H1 (cell line): Measurements from ENCODE around the gene ADAM12. TPM values are rescaled to one million over a fixed set of nuclear protein-coding genes. Genes with fewer than 3 reads are reported as not detected.

Source experiments
- CTCF ChIA-PET: fragments of 300-600 bp; sonication (Branson Sonifier 250); formaldehyde crosslinking; loops from one replicate; lab custom pipeline; 2021; ENCODE audit not compliant: partially characterized antibody; lab: Charles Lee
- POLR2A ChIA-PET: fragments of 300-600 bp; sonication (Branson Sonifier 250); formaldehyde crosslinking; loops from one replicate; lab custom pipeline; 2021; ENCODE audit warnings: inconsistent platforms; ENCODE audit not compliant: partially characterized antibody; lab: Charles Lee
- DNase-seq, 2 experiments: peaks; one replicate each; pipeline versions ENCODE4 v3.0.0 to v3.0.0-alpha.2; 2010 to 2022; ENCODE audit warnings: low spot score in 2 of 2, low read depth in 1 of 2, mixed read lengths in 1 of 2
- FAIRE-seq: peaks from 2 replicates; lab custom pipeline; 2011; peaks lifted over from hg19 to GRCh38; lab: Jason Lieb, UNC
- H2AFZ ChIP-seq: 2 replicates; pipeline ENCODE4 v1.8.1; 2012; ENCODE audit warnings: low read length, inconsistent platforms
- H2AK5ac ChIP-seq: 2 replicates; pipeline ENCODE4 v1.6.1; 2013; ENCODE audit warnings: low read depth, low read length
- H2BK120ac ChIP-seq: replicated peaks from 2 replicates; pipeline ENCODE3; 2013; ENCODE audit warnings: low read depth, low read length, inconsistent platforms
- H2BK12ac ChIP-seq: 2 replicates; pipeline ENCODE4 v1.6.1; 2013; ENCODE audit warnings: low read depth, low read length
- H2BK15ac ChIP-seq: 2 replicates; pipeline ENCODE4 v1.6.1; 2013; ENCODE audit warnings: low read length
- H2BK20ac ChIP-seq: 2 replicates; pipeline ENCODE4 v1.6.1; 2013; ENCODE audit warnings: low read length
- H2BK5ac ChIP-seq: 2 replicates; pipeline ENCODE4 v1.6.1; 2013; ENCODE audit warnings: low read depth, low read length
- H3K14ac ChIP-seq: 2 replicates; pipeline ENCODE4 v1.6.1; 2013; ENCODE audit warnings: inconsistent platforms; ENCODE audit not compliant: insufficient read length
- H3K18ac ChIP-seq: 2 replicates; pipeline ENCODE4 v1.6.1; 2013; ENCODE audit warnings: low read length; ENCODE audit errors: extremely low read depth
- H3K23ac ChIP-seq: 2 replicates; pipeline ENCODE4 v1.6.1; 2013; ENCODE audit warnings: inconsistent platforms; ENCODE audit not compliant: insufficient read length
- H3K23me2 ChIP-seq: 2 replicates; pipeline ENCODE4 v1.6.1; 2013; ENCODE audit warnings: low read depth, low read length
- H3K27ac ChIP-seq: 2 replicates; pipeline ENCODE4 v1.6.1; 2011; ENCODE audit warnings: low read depth, low read length, inconsistent platforms
- H3K27me3 ChIP-seq, 4 experiments: replicated peaks in 1 of 4; 1 replicate in 1 of 4; 2 replicates in 3 of 4; pipeline versions ENCODE4 v1.6.1 to v1.8.1; 2011 to 2013; ENCODE audit warnings: low read length in 3 of 4, mild to moderate bottlenecking in 3 of 4, inconsistent platforms in 2 of 4, mixed read lengths in 2 of 4, moderate library complexity in 1 of 4; ENCODE audit not compliant: control insufficient read depth in 3 of 4, insufficient read depth in 3 of 4; ENCODE audit errors: extremely low read depth in 1 of 4
- H3K36me3 ChIP-seq, 4 experiments: 2 replicates each; pipeline versions ENCODE4 v1.6.1 to v1.8.1; 2011 to 2013; ENCODE audit warnings: mild to moderate bottlenecking in 4 of 4, low read length in 3 of 4, moderate library complexity in 2 of 4, control low read depth in 1 of 4, inconsistent platforms in 1 of 4; ENCODE audit not compliant: insufficient read depth in 4 of 4, control insufficient read depth in 2 of 4
- H3K4ac ChIP-seq: replicated peaks from 2 replicates; pipeline ENCODE3; 2013; ENCODE audit warnings: low read length, low read depth, mixed read lengths, inconsistent platforms; ENCODE audit not compliant: insufficient read length
- H3K4me1 ChIP-seq, 4 experiments: replicated peaks in 1 of 4; 1 replicate in 1 of 4; 2 replicates in 3 of 4; pipeline versions ENCODE4 v1.6.1 to v1.8.1; 2011 to 2013; ENCODE audit warnings: low read length in 3 of 4, inconsistent platforms in 2 of 4, mixed read lengths in 1 of 4; ENCODE audit not compliant: insufficient read depth in 4 of 4, control insufficient read depth in 3 of 4
- H3K4me2 ChIP-seq, 2 experiments: 2 replicates each; pipeline versions ENCODE4 v1.6.1 to v1.8.1; 2011 to 2013; ENCODE audit warnings: low read depth in 2 of 2, low read length in 2 of 2, control low read depth in 1 of 2, inconsistent platforms in 1 of 2, mild to moderate bottlenecking in 1 of 2; ENCODE audit not compliant: insufficient read depth in 1 of 2
- H3K4me3 ChIP-seq, 4 experiments: fragments of 200-600, 300-600 bp in 1 of 4; sonication (generic), shearing (Covaris generic), sonication (Bioruptor Twin) in 1 of 4; 2 replicates each; pipeline versions ENCODE4 v1.5.1 to v1.8.1; 2011 to 2016; ENCODE audit warnings: low read length in 4 of 4, low read depth in 3 of 4, control low read depth in 2 of 4, inconsistent platforms in 2 of 4, mild to moderate bottlenecking in 2 of 4, mixed read lengths in 1 of 4, moderate library complexity in 1 of 4; ENCODE audit not compliant: insufficient read depth in 2 of 4; ENCODE audit errors: extremely low read depth in 1 of 4
- H3K56ac ChIP-seq: replicated peaks from 2 replicates; pipeline ENCODE3; 2013; ENCODE audit warnings: low read depth, mild to moderate bottlenecking, mixed read lengths, low read length, inconsistent platforms; ENCODE audit not compliant: insufficient read length
- H3K79me1 ChIP-seq: 2 replicates; pipeline ENCODE4 v1.6.1; 2013; ENCODE audit warnings: low read depth, low read length, control low read depth
- H3K79me2 ChIP-seq, 2 experiments: 2 replicates each; pipeline versions ENCODE4 v1.6.1 to v1.8.1; 2012 to 2013; ENCODE audit warnings: low read length in 2 of 2, mild to moderate bottlenecking in 2 of 2, inconsistent platforms in 1 of 2; ENCODE audit not compliant: insufficient read depth in 2 of 2, control insufficient read depth in 1 of 2
- H3K9ac ChIP-seq, 4 experiments: replicated peaks in 1 of 4; 1 replicate in 1 of 4; 2 replicates in 3 of 4; pipeline versions ENCODE4 v1.6.1 to v1.8.1; 2011 to 2013; ENCODE audit warnings: low read depth in 3 of 4, low read length in 3 of 4, control low read depth in 2 of 4, mild to moderate bottlenecking in 2 of 4, moderate library complexity in 2 of 4, inconsistent platforms in 1 of 4; ENCODE audit errors: extremely low read depth in 1 of 4
- H3K9me3 ChIP-seq, 2 experiments: 2 replicates each; pipeline versions ENCODE4 v1.6.1 to v1.8.1; 2012 to 2013; ENCODE audit warnings: mild to moderate bottlenecking in 2 of 2, moderate library complexity in 2 of 2, control low read depth in 1 of 2, inconsistent platforms in 1 of 2, low read depth in 1 of 2, low read length in 1 of 2, mixed read lengths in 1 of 2; ENCODE audit not compliant: insufficient read depth in 2 of 2
- H4K20me1 ChIP-seq, 2 experiments: replicated peaks in 1 of 2; 2 replicates each; pipeline versions ENCODE3 to v1.8.1; 2011 to 2013; ENCODE audit warnings: inconsistent platforms in 2 of 2, low read length in 2 of 2, mild to moderate bottlenecking in 1 of 2; ENCODE audit not compliant: insufficient read depth in 2 of 2, control insufficient read depth in 1 of 2
- H4K5ac ChIP-seq: 2 replicates; pipeline ENCODE4 v1.6.1; 2013; ENCODE audit warnings: low read length, low read depth, mixed read lengths, inconsistent platforms; ENCODE audit not compliant: insufficient read length
- H4K8ac ChIP-seq: 2 replicates; pipeline ENCODE4 v1.8.0; 2013; ENCODE audit warnings: mild to moderate bottlenecking, moderate library complexity, low read length, inconsistent platforms; ENCODE audit not compliant: insufficient read depth; ENCODE audit errors: extremely low read depth
- H4K91ac ChIP-seq: replicated peaks from 2 replicates; pipeline ENCODE3; 2013; ENCODE audit warnings: low read length, mixed read lengths, inconsistent platforms; ENCODE audit not compliant: insufficient read length
- EP300 ChIP-seq, 2 experiments: IDR thresholded peaks; 1 replicate in 1 of 2; 2 replicates in 1 of 2; pipeline ENCODE4 v1.6.1; 2011 to 2012; ENCODE audit warnings: low read depth in 2 of 2, low read length in 2 of 2, mild to moderate bottlenecking in 2 of 2, borderline replicate concordance in 1 of 2, inconsistent platforms in 1 of 2, moderate library complexity in 1 of 2
- JUN ChIP-seq: IDR thresholded peaks from 2 replicates; pipeline ENCODE4 v1.6.1; 2011; ENCODE audit warnings: low read depth, mild to moderate bottlenecking, improper control_type of control experiment, low read length
- POU5F1 ChIP-seq: IDR thresholded peaks from 2 replicates; pipeline ENCODE4 v1.6.1; 2011; ENCODE audit warnings: low read depth, mild to moderate bottlenecking, low read length, moderate library complexity
- RXRA ChIP-seq: IDR thresholded peaks from 2 replicates; pipeline ENCODE4 v1.6.1; 2011; ENCODE audit warnings: low read depth, mild to moderate bottlenecking, low read length, moderate library complexity; ENCODE audit not compliant: insufficient read depth
- SRF ChIP-seq: IDR thresholded peaks from 2 replicates; pipeline ENCODE4 v1.6.1; 2011; ENCODE audit warnings: mild to moderate bottlenecking, low read depth, low read length, moderate library complexity
- TBP ChIP-seq: IDR thresholded peaks from 2 replicates; pipeline ENCODE4 v1.6.1; 2011; ENCODE audit warnings: low read depth, low read length, improper control_type of control experiment
- WGBS, 2 experiments: shearing (Covaris generic) in 1 of 2; methylation state at CpG; one replicate each; pipeline versions ENCODE4 v1.1.6 to v1.1.7; 2013 to 2015; ENCODE audit warnings: low lambda C conversion rate in 2 of 2, mixed read lengths in 2 of 2, inconsistent platforms in 1 of 2, low coverage in 1 of 2, missing lambda C conversion rate in 1 of 2; ENCODE audit not compliant: insufficient replicate concordance in 2 of 2, insufficient coverage in 1 of 2, insufficient read length in 1 of 2; ENCODE audit errors: extremely low coverage in 1 of 2, missing lambda C conversion rate in 1 of 2; 5-methylcytosine and 5-hydroxymethylcytosine counted together
- polyA plus RNA-seq, 7 experiments: library from polyadenylated mRNA; depleted of rRNA in 3 of 7; stranded (reverse) in 5 of 7; unstranded in 2 of 7; fragments of >200 nt in 5 of 7; fragments of 200-250 nt in 2 of 7; gene quantifications; 1 replicate in 5 of 7; 2 replicates in 1 of 7; 4 replicates in 1 of 7; pipeline versions ENCODE4 v1.2.1 to v1.2.3, GENCODE V29; 2011 to 2013; ENCODE audit warnings: missing spikeins in 2 of 7, mixed read lengths in 2 of 7
- total RNA-seq: library from RNA; stranded (reverse); fragmentation: NEBNext Ultra II Directional; extraction: Animal tissue kit (Norgen Biotek cat#: 25700); gene quantifications from 2 replicates; pipeline ENCODE4 v1.2.1, GENCODE V29; 2021

ADAM12 gene
- total and polyA plus RNA-seq, 2 of the 8 experiments (the other 6 are each of a cell fraction or from before 2014, with no cell fraction given): 0.07 to 0.17 TPM

GRCh38 chr10:126422567-126422966, 34.3 kb upstream of the ADAM12 start:
- no peak overlapping the region for H3K56ac ChIP-seq
- TF ChIP-seq SRF (no peak), TBP (no peak), EP300 (IDR thresholded peaks at IDR 0.05; ENCODE audit: borderline replicate concordance in 1 of 2, low read depth in 2 of 2, low read length in 2 of 2) (no peak), POU5F1 (no peak), JUN (no peak), RXRA (no peak)
- TF ChIP-seq, all 59 proteins: peak for 0
- no peak overlapping the region for H4K91ac ChIP-seq
- no peak overlapping the region for H3K18ac ChIP-seq
- no peak overlapping the region for H3K4ac ChIP-seq
- H4K8ac ChIP-seq: no peak overlapping the region
- H3K9me3 ChIP-seq: peaks cover 9 to 14% of the 10 kb centered on the region in 2 experiments; a peak in 3 of 4 replicates
- no peaks in the 10 kb centered on the region for H3K36me3 ChIP-seq
- H2BK15ac ChIP-seq: no peak overlapping the region
- H3K79me1 ChIP-seq: peaks cover 2% of the 10 kb centered on the region; the same call in 1 of the 2 replicates
- 90% methylated on average over 1 of the region's 1 CpG; no CpG with 5 or more reads in 1 of the 2 experiments for WGBS, 2 experiments
- POLR2A ChIA-PET: no interaction called here
- DNase-seq: no peak
- H4K5ac ChIP-seq: no peak overlapping the region
- no peak overlapping the region for H2BK120ac ChIP-seq
- H2AK5ac ChIP-seq: no peak overlapping the region
- no peak overlapping the region for H2BK20ac ChIP-seq
- H3K9ac ChIP-seq: no peak overlapping the region
- FAIRE-seq: no peak
- no peak overlapping the region for H2BK5ac ChIP-seq
- H3K4me2 ChIP-seq: no peak overlapping the region
- H3K23ac ChIP-seq: no peak overlapping the region
- no peaks in the 10 kb centered on the region for H3K79me2 ChIP-seq
- CTCF ChIA-PET: no interaction called here
- no peak overlapping the region for H2AFZ ChIP-seq
- no peak overlapping the region for H3K4me3 ChIP-seq
- H2BK12ac ChIP-seq: no peak overlapping the region
- no peak overlapping the region for H3K27ac ChIP-seq
- H4K20me1 ChIP-seq: no peaks in the 10 kb centered on the region
- no peaks in the 10 kb centered on the region for H3K27me3 ChIP-seq
- no peak overlapping the region for H3K14ac ChIP-seq
- no peaks in the 10 kb centered on the region for H3K23me2 ChIP-seq
- H3K4me1 ChIP-seq: peaks cover 0 to 7% (median 3%) of the 10 kb centered on the region in 4 experiments; a peak in 3 of 7 replicates
